GM23338 (cell line): Measurements from ENCODE around the gene KCNJ4. TPM values are rescaled to one million over a fixed set of nuclear protein-coding genes. Genes with fewer than 3 reads are reported as not detected.
A peak's percentile ranks its signal among the peaks of the same experiment; 100 is the strongest.

ENCODE experiments used
- ATAC-seq: fragments of 200-7000 bp; cut with Tn5 transposase; 3 replicates; pipeline ENCODE4 v1.9.1; 2020
- DNase-seq: peaks from one replicate; pipeline ENCODE4 v3.0.0-alpha.2; 2015; ENCODE audit warnings: low spot score
- H2AFZ ChIP-seq: fragments of 200-600 bp; sonication (generic); 2 replicates; pipeline ENCODE4 v1.8.0; 2016; ENCODE audit warnings: antibody characterized with exemption, mild to moderate bottlenecking, moderate library complexity
- H3F3A ChIP-seq: fragments of 200-600 bp; sonication (generic); replicated peaks from 2 replicates; pipeline ENCODE4 v1.8.0; 2017; ENCODE audit warnings: antibody characterized with exemption, mixed run types, low read depth
- H3K27ac ChIP-seq: fragments of 200-600 bp; sonication (generic); 2 replicates; pipeline ENCODE4 v1.6.1; 2016; ENCODE audit warnings: low read depth
- H3K27me3 ChIP-seq: fragments of 200-600 bp; sonication (generic); 2 replicates; pipeline ENCODE4 v1.8.0; 2016; ENCODE audit warnings: mild to moderate bottlenecking, mixed run types, moderate library complexity; ENCODE audit not compliant: insufficient read depth
- H3K36me3 ChIP-seq: fragments of 200-600 bp; sonication (generic); 2 replicates; pipeline ENCODE4 v1.8.0; 2016; ENCODE audit warnings: mild to moderate bottlenecking; ENCODE audit not compliant: insufficient read depth
- H3K4me1 ChIP-seq: fragments of 200-600 bp; sonication (generic); 2 replicates; pipeline ENCODE4 v1.8.0; 2016; ENCODE audit warnings: mild to moderate bottlenecking, moderate library complexity; ENCODE audit not compliant: insufficient read depth
- H3K4me2 ChIP-seq: fragments of 200-600 bp; sonication (generic); 2 replicates; pipeline ENCODE4 v1.7.1; 2017; ENCODE audit warnings: mixed run types
- H3K4me3 ChIP-seq: fragments of 200-600 bp; sonication (generic); 2 replicates; pipeline ENCODE4 v1.6.1; 2016; ENCODE audit warnings: mixed run types
- H3K79me2 ChIP-seq: fragments of 200-600 bp; sonication (generic); replicated peaks from 2 replicates; pipeline ENCODE4 v1.8.0; 2017; ENCODE audit warnings: mild to moderate bottlenecking; ENCODE audit not compliant: insufficient read depth
- H3K9me2 ChIP-seq: fragments of 200-600 bp; sonication (generic); 2 replicates; pipeline ENCODE4 v1.8.0; 2017; ENCODE audit not compliant: insufficient read depth
- H4K20me1 ChIP-seq: fragments of 200-600 bp; sonication (generic); replicated peaks from 2 replicates; pipeline ENCODE4 v1.8.0; 2017; ENCODE audit warnings: mild to moderate bottlenecking; ENCODE audit not compliant: insufficient read depth
- H3K27ac Mint-ChIP-seq: 2 replicates; pipeline ENCODE4 v1.8.0; 2020; ENCODE audit warnings: inconsistent platforms, mild to moderate bottlenecking, moderate library complexity, mixed read lengths
- H3K27me3 Mint-ChIP-seq: 3 replicates; pipeline ENCODE4 v1.8.0; 2022; ENCODE audit warnings: low read depth, mild to moderate bottlenecking, moderate library complexity, mixed read lengths, inconsistent platforms; ENCODE audit not compliant: insufficient read depth, poor library complexity
- H3K36me3 Mint-ChIP-seq: 3 replicates; pipeline ENCODE4 v1.8.0; 2021; ENCODE audit warnings: low read depth, mild to moderate bottlenecking, inconsistent platforms, moderate library complexity, mixed read lengths
- H3K4me1 Mint-ChIP-seq: 3 replicates; pipeline ENCODE4 v1.8.0; 2020; ENCODE audit warnings: mild to moderate bottlenecking, inconsistent platforms, mixed read lengths
- H3K4me3 Mint-ChIP-seq: 3 replicates; pipeline ENCODE4 v1.8.0; 2021; ENCODE audit warnings: moderate library complexity, mild to moderate bottlenecking, inconsistent platforms, mixed read lengths
- H3K9me3 Mint-ChIP-seq: 3 replicates; pipeline ENCODE4 v1.8.0; 2020; ENCODE audit warnings: moderate library complexity, mild to moderate bottlenecking, inconsistent platforms, mixed read lengths
- CREB1 ChIP-seq: fragments of 250-450 bp; sonication (Bioruptor Pico); IDR thresholded peaks from 2 replicates; pipeline ENCODE4 v1.5.0; 2020; ENCODE audit warnings: low read depth, mild to moderate bottlenecking, moderate library complexity
- CTCF ChIP-seq, 2 experiments: fragments of 200-600 bp in 1 of 2; sonication (generic) in 1 of 2; conservative IDR thresholded peaks; 2 replicates each; pipeline versions ENCODE4 v1.5.1 to v1.6.1; 2016 to 2017; ENCODE audit warnings: antibody characterized with exemption in 2 of 2, low read depth in 2 of 2, mild to moderate bottlenecking in 2 of 2, moderate library complexity in 1 of 2
- ETS1 ChIP-seq: IDR thresholded peaks from 2 replicates; pipeline ENCODE4 v1.6.1; 2016; ENCODE audit warnings: antibody characterized with exemption
- EZH2 ChIP-seq: fragments of 200-600 bp; sonication (generic); IDR thresholded peaks from one replicate; pipeline ENCODE4 v1.8.0; 2017; ENCODE audit warnings: antibody characterized with exemption, mild to moderate bottlenecking, low read depth; ENCODE audit not compliant: unreplicated experiment
- EZH2phosphoT487 ChIP-seq: fragments of 200-600 bp; sonication (generic); IDR thresholded peaks from one replicate; pipeline ENCODE4 v1.8.1; 2018; ENCODE audit warnings: antibody characterized with exemption; ENCODE audit not compliant: unreplicated experiment
- JUNB ChIP-seq: IDR thresholded peaks from one replicate; pipeline ENCODE4 v1.6.1; 2016; ENCODE audit warnings: antibody characterized with exemption; ENCODE audit not compliant: unreplicated experiment
- NANOG ChIP-seq: IDR thresholded peaks from 2 replicates; pipeline ENCODE4 v1.6.1; 2016; ENCODE audit warnings: antibody characterized with exemption, borderline replicate concordance
- POLR2AphosphoS5 ChIP-seq: IDR thresholded peaks from 2 replicates; pipeline ENCODE4 v1.6.1; 2016; ENCODE audit warnings: antibody characterized with exemption, low read depth
- REST ChIP-seq: IDR thresholded peaks from one replicate; pipeline ENCODE4 v1.6.1; 2018; ENCODE audit warnings: antibody characterized with exemption; ENCODE audit not compliant: unreplicated experiment
- STAT1 ChIP-seq: IDR thresholded peaks from one replicate; pipeline ENCODE4 v1.6.1; 2016; ENCODE audit warnings: antibody characterized with exemption; ENCODE audit not compliant: unreplicated experiment
- ZNF114 ChIP-seq: fragments of 250-450 bp; sonication (Bioruptor Pico); IDR thresholded peaks from 2 replicates; pipeline ENCODE4 v1.5.0; 2020; ENCODE audit warnings: mild to moderate bottlenecking, moderate library complexity
- ZNF331 ChIP-seq: fragments of 250-450 bp; sonication (Bioruptor Pico); IDR thresholded peaks from 2 replicates; pipeline ENCODE4 v1.5.0; 2020; ENCODE audit warnings: low read depth, mild to moderate bottlenecking, moderate library complexity
- polyA plus RNA-seq: library from polyadenylated mRNA; unstranded; fragments of >200 nt; fragmentation: Nextera tagmentation; extraction: Ambion mirVana; gene quantifications from 2 replicates; pipeline ENCODE4 v1.2.1, GENCODE V29; 2016
- total RNA-seq: library from RNA; depleted of rRNA; stranded (reverse); fragments of >200 nt; shearing (Covaris generic); gene quantifications from 2 replicates; pipeline ENCODE4 v1.2.3, GENCODE V29; 2014
- TF ChIP-seq, protein P1 (sequence below): fragments of 250-450 bp; sonication (Bioruptor Pico); IDR thresholded peaks from 2 replicates; pipeline ENCODE4 v1.5.0; 2020; ENCODE audit warnings: mild to moderate bottlenecking, moderate library complexity

KCNJ4 gene
- total and polyA plus RNA-seq, 2 experiments from 2014 or later = 0.23 to 1.3 TPM

DNA sequence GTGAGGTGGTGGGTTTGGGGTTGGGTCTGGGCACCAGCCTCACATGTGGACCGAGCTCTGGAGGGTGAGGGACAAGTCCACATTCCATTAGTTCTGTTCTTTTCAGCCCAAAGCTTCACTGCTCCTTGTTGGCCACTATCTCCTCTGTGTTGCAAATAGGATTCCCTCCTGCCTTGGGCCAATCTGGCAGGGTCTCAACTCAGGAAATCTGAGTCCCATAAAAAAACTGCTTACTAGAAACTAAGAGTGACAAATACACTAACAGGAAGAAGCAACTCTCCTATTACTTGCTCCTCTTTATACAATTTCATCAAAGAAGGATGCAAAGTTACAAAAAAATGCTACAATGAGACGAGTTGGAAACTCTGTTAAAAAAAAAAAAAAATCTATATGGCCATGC is 71.6 kb downstream of the KCNJ4 start:
- H3K36me3 Mint-ChIP-seq = peaks cover 30% of the 10 kb centered on the region
- no peak for TF ChIP-seq ZNF331 (CRISPR knock-in tag)
- no peak for TF ChIP-seq ETS1
- TF ChIP-seq REST = no peak
- no peak for TF ChIP-seq JUNB
- no peak for TF ChIP-seq EZH2
- TF ChIP-seq ZNF114 (CRISPR knock-in tag) = no peak
- TF ChIP-seq POLR2AphosphoS5 = no peak
- no peak for TF ChIP-seq CTCF (conservative IDR thresholded peaks at IDR 0.05; ENCODE audit: low read depth in 2 of 2)
- TF ChIP-seq, protein P1, sequence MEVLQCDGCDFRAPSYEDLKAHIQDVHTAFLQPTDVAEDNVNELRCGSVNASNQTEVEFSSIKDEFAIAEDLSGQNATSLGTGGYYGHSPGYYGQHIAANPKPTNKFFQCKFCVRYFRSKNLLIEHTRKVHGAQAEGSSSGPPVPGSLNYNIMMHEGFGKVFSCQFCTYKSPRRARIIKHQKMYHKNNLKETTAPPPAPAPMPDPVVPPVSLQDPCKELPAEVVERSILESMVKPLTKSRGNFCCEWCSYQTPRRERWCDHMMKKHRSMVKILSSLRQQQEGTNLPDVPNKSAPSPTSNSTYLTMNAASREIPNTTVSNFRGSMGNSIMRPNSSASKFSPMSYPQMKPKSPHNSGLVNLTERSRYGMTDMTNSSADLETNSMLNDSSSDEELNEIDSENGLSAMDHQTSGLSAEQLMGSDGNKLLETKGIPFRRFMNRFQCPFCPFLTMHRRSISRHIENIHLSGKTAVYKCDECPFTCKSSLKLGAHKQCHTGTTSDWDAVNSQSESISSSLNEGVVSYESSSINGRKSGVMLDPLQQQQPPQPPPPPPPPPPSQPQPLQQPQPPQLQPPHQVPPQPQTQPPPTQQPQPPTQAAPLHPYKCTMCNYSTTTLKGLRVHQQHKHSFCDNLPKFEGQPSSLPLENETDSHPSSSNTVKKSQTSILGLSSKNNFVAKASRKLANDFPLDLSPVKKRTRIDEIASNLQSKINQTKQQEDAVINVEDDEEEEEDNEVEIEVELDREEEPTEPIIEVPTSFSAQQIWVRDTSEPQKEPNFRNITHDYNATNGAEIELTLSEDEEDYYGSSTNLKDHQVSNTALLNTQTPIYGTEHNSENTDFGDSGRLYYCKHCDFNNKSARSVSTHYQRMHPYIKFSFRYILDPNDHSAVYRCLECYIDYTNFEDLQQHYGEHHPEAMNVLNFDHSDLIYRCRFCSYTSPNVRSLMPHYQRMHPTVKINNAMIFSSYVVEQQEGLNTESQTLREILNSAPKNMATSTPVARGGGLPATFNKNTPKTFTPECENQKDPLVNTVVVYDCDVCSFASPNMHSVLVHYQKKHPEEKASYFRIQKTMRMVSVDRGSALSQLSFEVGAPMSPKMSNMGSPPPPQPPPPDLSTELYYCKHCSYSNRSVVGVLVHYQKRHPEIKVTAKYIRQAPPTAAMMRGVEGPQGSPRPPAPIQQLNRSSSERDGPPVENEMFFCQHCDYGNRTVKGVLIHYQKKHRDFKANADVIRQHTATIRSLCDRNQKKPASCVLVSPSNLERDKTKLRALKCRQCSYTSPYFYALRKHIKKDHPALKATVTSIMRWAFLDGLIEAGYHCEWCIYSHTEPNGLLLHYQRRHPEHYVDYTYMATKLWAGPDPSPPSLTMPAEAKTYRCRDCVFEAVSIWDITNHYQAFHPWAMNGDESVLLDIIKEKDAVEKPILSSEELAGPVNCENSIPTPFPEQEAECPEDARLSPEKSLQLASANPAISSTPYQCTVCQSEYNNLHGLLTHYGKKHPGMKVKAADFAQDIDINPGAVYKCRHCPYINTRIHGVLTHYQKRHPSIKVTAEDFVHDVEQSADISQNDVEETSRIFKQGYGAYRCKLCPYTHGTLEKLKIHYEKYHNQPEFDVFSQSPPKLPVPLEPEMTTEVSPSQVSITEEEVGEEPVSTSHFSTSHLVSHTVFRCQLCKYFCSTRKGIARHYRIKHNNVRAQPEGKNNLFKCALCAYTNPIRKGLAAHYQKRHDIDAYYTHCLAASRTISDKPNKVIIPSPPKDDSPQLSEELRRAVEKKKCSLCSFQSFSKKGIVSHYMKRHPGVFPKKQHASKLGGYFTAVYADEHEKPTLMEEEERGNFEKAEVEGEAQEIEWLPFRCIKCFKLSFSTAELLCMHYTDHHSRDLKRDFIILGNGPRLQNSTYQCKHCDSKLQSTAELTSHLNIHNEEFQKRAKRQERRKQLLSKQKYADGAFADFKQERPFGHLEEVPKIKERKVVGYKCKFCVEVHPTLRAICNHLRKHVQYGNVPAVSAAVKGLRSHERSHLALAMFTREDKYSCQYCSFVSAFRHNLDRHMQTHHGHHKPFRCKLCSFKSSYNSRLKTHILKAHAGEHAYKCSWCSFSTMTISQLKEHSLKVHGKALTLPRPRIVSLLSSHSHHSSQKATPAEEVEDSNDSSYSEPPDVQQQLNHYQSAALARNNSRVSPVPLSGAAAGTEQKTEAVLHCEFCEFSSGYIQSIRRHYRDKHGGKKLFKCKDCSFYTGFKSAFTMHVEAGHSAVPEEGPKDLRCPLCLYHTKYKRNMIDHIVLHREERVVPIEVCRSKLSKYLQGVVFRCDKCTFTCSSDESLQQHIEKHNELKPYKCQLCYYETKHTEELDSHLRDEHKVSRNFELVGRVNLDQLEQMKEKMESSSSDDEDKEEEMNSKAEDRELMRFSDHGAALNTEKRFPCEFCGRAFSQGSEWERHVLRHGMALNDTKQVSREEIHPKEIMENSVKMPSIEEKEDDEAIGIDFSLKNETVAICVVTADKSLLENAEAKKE = no peak
- TF ChIP-seq CREB1 = no peak
- TF ChIP-seq NANOG = no peak
- TF ChIP-seq STAT1 = no peak
- no peak for TF ChIP-seq EZH2phosphoT487
- H3K9me2 ChIP-seq = no peaks in the 10 kb centered on the region
- H3K4me1 Mint-ChIP-seq = peaks cover 36% of the 10 kb centered on the region
- no peak overlapping the region for H3K27ac Mint-ChIP-seq
- peak overlapping the region; percentile 42; the same call in 1 of the 3 replicates for H3K4me3 Mint-ChIP-seq
- no peaks in the 10 kb centered on the region for H3K9me3 Mint-ChIP-seq
- H3F3A ChIP-seq = peaks cover 13% of the 10 kb centered on the region; the same call in 1 of the 2 replicates
- no peaks in the 10 kb centered on the region for H3K27me3 ChIP-seq
- H3K4me1 ChIP-seq = peaks cover 44% of the 10 kb centered on the region
- no peak overlapping the region for H2AFZ ChIP-seq
- H4K20me1 ChIP-seq = peaks cover 35% of the 10 kb centered on the region
- peaks cover 82% of the 10 kb centered on the region for H3K79me2 ChIP-seq
- H3K27ac ChIP-seq = peak overlapping the region; percentile 60
- no peak overlapping the region; the same call in 1 of the 2 replicates for H3K4me3 ChIP-seq
- peak overlapping the region; percentile 64 for H3K4me2 ChIP-seq
- no peaks in the 10 kb centered on the region for H3K27me3 Mint-ChIP-seq
- H3K36me3 ChIP-seq = peaks cover 6% of the 10 kb centered on the region; the same call in 1 of the 2 replicates
- peak; percentile 54; the same call in 1 of the 3 replicates for ATAC-seq
- peak; percentile 25 for DNase-seq
